ENCODE data around the gene RNF34. TPM values are rescaled to one million over a fixed set of nuclear protein-coding genes. Genes with fewer than 3 reads are reported as not detected.

RNF34 gene
- total and polyA plus RNA-seq, 2 of the 8 experiments (the other 6 are each of a cell fraction or from before 2014, with no cell fraction given), result 37.9 to 57.6 TPM

DNA sequence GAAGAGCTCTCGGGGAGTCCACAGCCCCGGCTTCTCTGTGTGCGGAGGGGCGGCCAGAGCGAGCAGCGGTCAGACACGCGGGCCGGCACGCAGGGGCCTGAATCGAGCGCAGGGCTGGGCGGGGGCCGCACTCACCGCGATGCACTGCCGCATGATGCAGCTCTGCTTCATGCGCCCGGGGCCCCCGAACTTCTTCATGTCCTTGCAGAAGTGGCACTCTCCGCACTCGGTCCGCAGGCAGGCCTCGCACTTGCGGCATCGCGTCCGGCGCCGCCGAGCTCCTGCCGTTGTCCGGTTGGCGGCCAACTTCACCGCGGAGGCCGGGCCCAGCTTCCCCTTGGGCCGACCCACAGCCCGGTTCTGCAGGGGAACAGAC, 53.1 kb downstream of the RNF34 start:
- no peak overlapping the region for H2BK120ac ChIP-seq (replicated peaks; ENCODE audit: low read depth, low read length)
- peaks cover 0 to 5% (median 2%) of the 10 kb centered on the region in 4 experiments; a peak in 1 of 7 replicates for H3K4me1 ChIP-seq (replicated peaks in 1 of 4; ENCODE audit: control insufficient read depth in 3 of 4, insufficient read depth in 4 of 4, low read length in 3 of 4)
- no peak overlapping the region for H3K14ac ChIP-seq (ENCODE audit: insufficient read length)
- H2BK20ac ChIP-seq (ENCODE audit: low read length), result no peak overlapping the region
- no peak overlapping the region for H2BK5ac ChIP-seq (ENCODE audit: low read depth, low read length)
- H3K36me3 ChIP-seq (ENCODE audit: control insufficient read depth in 2 of 4, insufficient read depth in 4 of 4, low read length in 3 of 4), result peaks cover 0 to 22% (median 7%) of the 10 kb centered on the region in 4 experiments; a peak in 4 of 8 replicates
- no peak for FAIRE-seq
- H3K79me2 ChIP-seq (ENCODE audit: control insufficient read depth in 1 of 2, insufficient read depth in 2 of 2, low read length in 2 of 2), result peaks cover 0 to 57% of the 10 kb centered on the region in 2 experiments; a peak in 2 of 4 replicates
- H3K9me3 ChIP-seq (ENCODE audit: insufficient read depth in 2 of 2, low read depth in 1 of 2, low read length in 1 of 2), result no peaks in the 10 kb centered on the region
- H3K9ac ChIP-seq (replicated peaks in 1 of 4; ENCODE audit: extremely low read depth in 1 of 4, low read depth in 3 of 4, low read length in 3 of 4), result no peak overlapping the region
- no peak overlapping the region for H2BK15ac ChIP-seq (ENCODE audit: low read length)
- no peak overlapping the region for H2BK12ac ChIP-seq (ENCODE audit: low read depth, low read length)
- peaks cover 33% of the 10 kb centered on the region for H3K79me1 ChIP-seq (ENCODE audit: low read depth, low read length)
- H3K27ac ChIP-seq (ENCODE audit: low read depth, low read length), result no peak overlapping the region
- H2AK5ac ChIP-seq (ENCODE audit: low read depth, low read length), result no peak overlapping the region
- no peaks in the 10 kb centered on the region for H3K23me2 ChIP-seq (ENCODE audit: low read depth, low read length)
- no peak overlapping the region for H3K4me2 ChIP-seq (ENCODE audit: insufficient read depth in 1 of 2, low read depth in 2 of 2, low read length in 2 of 2)
- no peak overlapping the region for H3K23ac ChIP-seq (ENCODE audit: insufficient read length)
- H4K8ac ChIP-seq (ENCODE audit: extremely low read depth, insufficient read depth, low read length), result no peak overlapping the region
- H4K20me1 ChIP-seq (replicated peaks in 1 of 2; ENCODE audit: control insufficient read depth in 1 of 2, insufficient read depth in 2 of 2, low read length in 2 of 2), result peaks cover 18 to 23% of the 10 kb centered on the region in 2 experiments
- H3K27me3 ChIP-seq (replicated peaks in 1 of 4; ENCODE audit: control insufficient read depth in 3 of 4, extremely low read depth in 1 of 4, insufficient read depth in 3 of 4, low read length in 3 of 4), result no peaks in the 10 kb centered on the region
- no peak overlapping the region for H3K4ac ChIP-seq (replicated peaks; ENCODE audit: insufficient read length, low read depth, low read length)
- no peak for DNase-seq (ENCODE audit: low read depth in 1 of 2, low spot score in 2 of 2)
- no peak for TF ChIP-seq ATF3 (IDR thresholded peaks at IDR 0.05; ENCODE audit: insufficient read depth, low read depth, low read length)
- TF ChIP-seq RNF2 (IDR thresholded peaks at IDR 0.05; ENCODE audit: borderline replicate concordance, low read depth, low read length, missing control alignments, poor library complexity, severe bottlenecking), result no peak
- TF ChIP-seq SRF (IDR thresholded peaks at IDR 0.05; ENCODE audit: low read depth, low read length), result no peak
- no peak for TF ChIP-seq TAF1 (IDR thresholded peaks at IDR 0.05; ENCODE audit: low read depth, low read length)
- TF ChIP-seq SIRT6 (IDR thresholded peaks at IDR 0.05; ENCODE audit: low read length), result no peak
- no peak for TF ChIP-seq TAF7 (optimal IDR thresholded peaks at IDR 0.05; ENCODE audit: borderline replicate concordance, low read depth, low read length)
- no peak for TF ChIP-seq SIN3A (conservative IDR thresholded peaks at IDR 0.05 in 1 of 2, IDR thresholded peaks at IDR 0.05 in 1 of 2; ENCODE audit: low read depth in 1 of 2, low read length in 2 of 2)
- POLR2A ChIA-PET (ENCODE audit: partially characterized antibody), result interaction anchor here (0.6 to 1.3 kb wide), 2 partner anchors 15 to 91 kb away, joined by 3 to 5 read pairs; no protein-coding TSS in a partner anchor
- no peak overlapping the region for H3K4me3 ChIP-seq (ENCODE audit: extremely low read depth in 1 of 4, insufficient read depth in 2 of 4, low read depth in 3 of 4, low read length in 4 of 4)
- no peak overlapping the region for H4K91ac ChIP-seq (replicated peaks; ENCODE audit: insufficient read length, low read length)
- H4K5ac ChIP-seq (ENCODE audit: insufficient read length, low read depth, low read length), result no peak overlapping the region
- H2AFZ ChIP-seq (ENCODE audit: low read length), result no peak overlapping the region
- WGBS, 2 experiments (ENCODE audit: extremely low coverage in 1 of 2, insufficient coverage in 1 of 2, insufficient read length in 1 of 2, insufficient replicate concordance in 2 of 2, low coverage in 1 of 2, low lambda C conversion rate in 2 of 2, missing lambda C conversion rate in 1 of 2), result 94% methylated on average over 39 of the region's 39 CpGs; no CpG with 5 or more reads in 1 of the 2 experiments
- no peak overlapping the region for H3K56ac ChIP-seq (replicated peaks; ENCODE audit: insufficient read length, low read depth, low read length)
- CTCF ChIA-PET (ENCODE audit: partially characterized antibody), result interaction anchor here (0.9 to 15.5 kb wide), 4 partner anchors 9 to 118 kb away, joined by 4 to 129 read pairs (median 5); no protein-coding TSS in a partner anchor
- H3K18ac ChIP-seq (ENCODE audit: extremely low read depth, low read length), result no peak overlapping the region
